GM19438 (cell line): ENCODE results near the gene NEBL.

Experiments used
- ATAC-seq: cut with Tn5 transposase; IDR thresholded peaks from one replicate; pipeline ENCODE4 v1.9.1; 2021; ENCODE audit warnings: low read depth; ENCODE audit not compliant: unreplicated experiment

The NEBL gene

GRCh38 chr10:20740120-20740519 lies 157.0 kb downstream of the NEBL start:
- no peak for ATAC-seq

DNA sequence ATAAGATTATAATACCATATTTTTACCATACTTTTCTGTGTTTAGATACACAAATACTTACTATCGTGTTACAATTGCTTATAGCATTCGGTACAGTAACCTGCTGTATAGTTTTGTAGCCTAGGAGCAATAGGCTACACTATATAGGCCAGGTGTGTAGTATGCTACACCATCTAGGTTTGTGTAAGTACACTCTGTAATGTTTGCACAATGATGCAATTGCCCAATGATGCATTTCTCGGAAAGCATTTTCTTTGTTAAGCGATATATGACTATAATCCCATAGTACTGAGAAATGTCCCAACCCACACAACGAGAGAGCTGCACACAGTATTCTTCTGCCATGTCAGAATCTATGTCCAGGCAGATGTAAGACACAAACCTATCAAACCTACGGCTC lies 160.0 kb downstream of the NEBL start:
- ATAC-seq, result no peak
